ENCODE results near the gene ZNF543. TPM values are rescaled to one million over a fixed set of nuclear protein-coding genes. Genes with fewer than 3 reads are reported as not detected.

ZNF543 gene
- total RNA-seq, 1 experiment from 2014 or later: 10.6 TPM

GRCh38 chr19:57288373-57288772, 31.9 kb upstream of the ZNF543 start:
- no peak overlapping the region for H3K27ac ChIP-seq (ENCODE audit: low read depth, low read length, poor library complexity, severe bottlenecking)
- H3K36me3 ChIP-seq (ENCODE audit: insufficient read depth, low read length, poor library complexity, severe bottlenecking): peaks cover 92% of the 10 kb centered on the region
- TF ChIP-seq EZH2 (IDR thresholded peaks at IDR 0.05; ENCODE audit: borderline replicate concordance, low read depth, low read length, poor library complexity, severe bottlenecking): no peak
- TF ChIP-seq, protein P1, sequence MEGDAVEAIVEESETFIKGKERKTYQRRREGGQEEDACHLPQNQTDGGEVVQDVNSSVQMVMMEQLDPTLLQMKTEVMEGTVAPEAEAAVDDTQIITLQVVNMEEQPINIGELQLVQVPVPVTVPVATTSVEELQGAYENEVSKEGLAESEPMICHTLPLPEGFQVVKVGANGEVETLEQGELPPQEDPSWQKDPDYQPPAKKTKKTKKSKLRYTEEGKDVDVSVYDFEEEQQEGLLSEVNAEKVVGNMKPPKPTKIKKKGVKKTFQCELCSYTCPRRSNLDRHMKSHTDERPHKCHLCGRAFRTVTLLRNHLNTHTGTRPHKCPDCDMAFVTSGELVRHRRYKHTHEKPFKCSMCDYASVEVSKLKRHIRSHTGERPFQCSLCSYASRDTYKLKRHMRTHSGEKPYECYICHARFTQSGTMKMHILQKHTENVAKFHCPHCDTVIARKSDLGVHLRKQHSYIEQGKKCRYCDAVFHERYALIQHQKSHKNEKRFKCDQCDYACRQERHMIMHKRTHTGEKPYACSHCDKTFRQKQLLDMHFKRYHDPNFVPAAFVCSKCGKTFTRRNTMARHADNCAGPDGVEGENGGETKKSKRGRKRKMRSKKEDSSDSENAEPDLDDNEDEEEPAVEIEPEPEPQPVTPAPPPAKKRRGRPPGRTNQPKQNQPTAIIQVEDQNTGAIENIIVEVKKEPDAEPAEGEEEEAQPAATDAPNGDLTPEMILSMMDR (conservative IDR thresholded peaks at IDR 0.05; ENCODE audit: low read depth, low read length): no peak
- intact Hi-C loops (cut with micrococcal nuclease; ENCODE audit: unreplicated experiment): no loop called here
- no peaks in the 10 kb centered on the region for H3K27me3 ChIP-seq (replicated peaks; ENCODE audit: insufficient read depth, low read depth, low read length, poor library complexity)
- POLR2A ChIA-PET (ENCODE audit: low non-redundant PET): no interaction called here
- DNase-seq (ENCODE audit: low spot score): no peak
- H3K4me1 ChIP-seq (ENCODE audit: insufficient read depth, low read length, poor library complexity, severe bottlenecking): no peaks in the 10 kb centered on the region
- BruUV-seq (replicated peaks): no TSS peak
- CTCF ChIA-PET: no interaction called here
- H3K9me3 ChIP-seq (ENCODE audit: low read depth, low read length, poor library complexity, severe bottlenecking): peaks cover 26% of the 10 kb centered on the region
- H3K4me3 ChIP-seq (ENCODE audit: low read depth, low read length, poor library complexity, severe bottlenecking): no peak overlapping the region

- BruUV-seq (replicated peaks): no TSS peak
- TF ChIP-seq, protein P1 (conservative IDR thresholded peaks at IDR 0.05; ENCODE audit: low read depth, low read length): no peak
- TF ChIP-seq EZH2 (IDR thresholded peaks at IDR 0.05; ENCODE audit: borderline replicate concordance, low read depth, low read length, poor library complexity, severe bottlenecking): no peak
- Histone ChIP-seq H3K27ac (ENCODE audit: low read depth, low read length, poor library complexity, severe bottlenecking) (no peak overlapping the region), H3K9me3 (ENCODE audit: low read depth, low read length, poor library complexity, severe bottlenecking) (peaks cover 47% of the 10 kb centered on the region), H3K4me3 (ENCODE audit: low read depth, low read length, poor library complexity, severe bottlenecking) (no peak overlapping the region), H3K27me3 (replicated peaks; ENCODE audit: insufficient read depth, low read depth, low read length, poor library complexity) (no peaks in the 10 kb centered on the region), H3K36me3 (ENCODE audit: insufficient read depth, low read length, poor library complexity, severe bottlenecking) (peaks cover 99% of the 10 kb centered on the region), H3K4me1 (ENCODE audit: insufficient read depth, low read length, poor library complexity, severe bottlenecking) (no peaks in the 10 kb centered on the region)
- intact Hi-C loops (cut with micrococcal nuclease; ENCODE audit: unreplicated experiment): no loop called here
- POLR2A ChIA-PET (ENCODE audit: low non-redundant PET): no interaction called here
- CTCF ChIA-PET: no interaction called here
- no peak for DNase-seq (ENCODE audit: low spot score)
Observed at GRCh38 chr19:57290970-57291369, 29.3 kb upstream of the ZNF543 start.

DNA sequence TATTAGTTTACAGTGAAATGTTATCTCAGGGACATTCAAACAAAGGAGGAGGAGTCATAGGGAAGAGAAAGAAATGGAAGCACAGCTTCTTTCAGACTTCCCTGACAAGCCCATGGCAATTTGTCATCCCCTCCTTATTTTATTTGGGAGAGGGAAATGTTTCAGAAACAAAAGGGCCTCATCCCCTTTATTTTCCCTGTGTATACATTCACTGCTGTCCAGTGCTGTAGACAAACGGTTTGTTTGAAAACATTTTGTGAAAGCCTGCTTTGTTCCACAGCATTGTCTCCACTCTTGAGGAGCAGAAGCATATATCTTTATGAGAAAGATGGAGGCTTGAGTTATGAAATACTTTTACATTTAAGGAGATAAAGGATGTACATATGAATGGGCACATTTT, 27.7 kb upstream of the ZNF543 start:
- BruUV-seq (replicated peaks): no TSS peak
- Histone ChIP-seq H3K4me1 (ENCODE audit: insufficient read depth, low read length, poor library complexity, severe bottlenecking) (no peaks in the 10 kb centered on the region), H3K36me3 (ENCODE audit: insufficient read depth, low read length, poor library complexity, severe bottlenecking) (peaks cover 84% of the 10 kb centered on the region), H3K9me3 (ENCODE audit: low read depth, low read length, poor library complexity, severe bottlenecking) (peaks cover 47% of the 10 kb centered on the region), H3K4me3 (ENCODE audit: low read depth, low read length, poor library complexity, severe bottlenecking) (no peak overlapping the region), H3K27ac (ENCODE audit: low read depth, low read length, poor library complexity, severe bottlenecking) (no peak overlapping the region), H3K27me3 (replicated peaks; ENCODE audit: insufficient read depth, low read depth, low read length, poor library complexity) (no peaks in the 10 kb centered on the region)
- intact Hi-C loops (cut with micrococcal nuclease; ENCODE audit: unreplicated experiment): no loop called here
- ChIA-PET CTCF (no interaction called here), POLR2A (ENCODE audit: low non-redundant PET) (no interaction called here)
- DNase-seq (ENCODE audit: low spot score): no peak
- no peak for TF ChIP-seq EZH2 (IDR thresholded peaks at IDR 0.05; ENCODE audit: borderline replicate concordance, low read depth, low read length, poor library complexity, severe bottlenecking)
- TF ChIP-seq, protein P1 (conservative IDR thresholded peaks at IDR 0.05; ENCODE audit: low read depth, low read length): no peak

Data from A673 (cell line).